Esophagus muscularis mucosa (tissue), 4 donors: ENCODE measurements around the gene TBC1D22A. TPM values are rescaled to one million over a fixed set of nuclear protein-coding genes. Genes with fewer than 3 reads are reported as not detected.

Experiments
- DNase-seq: peaks from one replicate; pipeline ENCODE4 v3.0.0-alpha.2; 2017; ENCODE audit errors: extremely low spot score
- H3K27ac ChIP-seq, 4 donors: fragments of 200-600 bp; sonication (generic); replicated peaks in 1 of 4; 1 replicate in 3 of 4; 2 replicates in 1 of 4; pipeline ENCODE4 v1.5.1; 2016 to 2019; ENCODE audit warnings: mild to moderate bottlenecking in 1 of 4
- H3K27me3 ChIP-seq, 4 donors: fragments of 200-600 bp; sonication (generic); one replicate each; pipeline versions ENCODE4 v1.5.1 to v1.6.0; 2016 to 2019
- H3K36me3 ChIP-seq, 4 donors: fragments of 200-600 bp; sonication (generic); one replicate each; pipeline ENCODE4 v1.5.1; 2016 to 2019
- H3K4me1 ChIP-seq, 4 donors: fragments of 200-600 bp; sonication (generic); one replicate each; pipeline ENCODE4 v1.5.1; 2016 to 2019
- H3K4me3 ChIP-seq, 4 donors: fragments of 200-600 bp; sonication (generic); 1 replicate in 2 of 4; 2 replicates in 2 of 4; pipeline ENCODE4 v1.5.1; 2016 to 2019; ENCODE audit warnings: mild to moderate bottlenecking in 4 of 4, moderate library complexity in 1 of 4
- H3K9me3 ChIP-seq, 4 donors: fragments of 200-600 bp; sonication (generic); 1 replicate in 3 of 4; 2 replicates in 1 of 4; pipeline ENCODE4 v1.5.1; 2016 to 2019
- CTCF ChIP-seq, 3 experiments: fragments of 200-600 bp in 2 of 3; fragments of 450-650 bp in 1 of 3; sonication (generic) in 2 of 3; IDR thresholded peaks; one replicate each; pipeline ENCODE4 v1.5.1; 2017 to 2019; ENCODE audit warnings: antibody characterized with exemption in 3 of 3, mild to moderate bottlenecking in 2 of 3, moderate library complexity in 1 of 3
- EP300 ChIP-seq: sonication (generic); formaldehyde crosslinking; IDR thresholded peaks from one replicate; pipeline ENCODE4 v1.6.1; 2017; ENCODE audit warnings: antibody characterized with exemption
- POLR2A ChIP-seq: fragments of 450-650 bp; IDR thresholded peaks from one replicate; pipeline ENCODE4 v1.6.1; 2017; ENCODE audit warnings: antibody characterized with exemption, moderate library complexity, mild to moderate bottlenecking, low read depth
- POLR2AphosphoS5 ChIP-seq, 2 donors: sonication (generic); formaldehyde crosslinking; IDR thresholded peaks; one replicate each; pipeline ENCODE4 v1.6.1; 2017; ENCODE audit warnings: antibody characterized with exemption in 2 of 2
- WGBS: methylation state at CpG from one replicate; pipeline ENCODE4 v1.1.5; 2018; 5-methylcytosine and 5-hydroxymethylcytosine counted together
- intact Hi-C: fragments of 100-400 bp; cut with DNase I; formaldehyde crosslinking; loops from one replicate; pipeline ENCODE4 v1.15.1; 2023
- total RNA-seq, 4 donors: library from RNA; depleted of rRNA; stranded (reverse); fragments of >200 nt; gene quantifications; one replicate each; pipeline versions ENCODE4 v1.1.0 to v1.2.1, GENCODE V29; 2016

TBC1D22A gene
- total RNA-seq, 4 donors from 2014 or later, result 15.2 to 20.7 (median 18.8) TPM

- intact Hi-C loops, result no loop called here
- no peak for TF ChIP-seq POLR2AphosphoS5 (IDR thresholded peaks at IDR 0.05)
- H3K36me3 ChIP-seq, result peaks cover 0 to 9% (median 5%) of the 10 kb centered on the region in 4 donors
- no peaks in the 10 kb centered on the region for H3K9me3 ChIP-seq
- 96% methylated on average over 7 of the region's 7 CpGs for WGBS
- no peak overlapping the region for H3K27ac ChIP-seq
- no peaks in the 10 kb centered on the region for H3K4me1 ChIP-seq
- no peak for DNase-seq
- no peak overlapping the region for H3K4me3 ChIP-seq
- no peaks in the 10 kb centered on the region for H3K27me3 ChIP-seq
Observed at GRCh38 chr22:47020166-47020565, 257.7 kb downstream of the TBC1D22A start.

- DNase-seq, result no peak
- 93% methylated on average over 6 of the region's 7 CpGs for WGBS
- intact Hi-C loops, result no loop called here
- TF ChIP-seq EP300 (no peak), CTCF (IDR thresholded peaks at IDR 0.05) (no peak), POLR2A (no peak), POLR2AphosphoS5 (IDR thresholded peaks at IDR 0.05) (no peak)
- Histone ChIP-seq H3K36me3 (peaks cover 0 to 6% (median 2%) of the 10 kb centered on the region in 4 donors), H3K27ac (peak overlapping the region in 2 of 4 donors; percentile 22 to 34), H3K27me3 (no peaks in the 10 kb centered on the region), H3K9me3 (no peaks in the 10 kb centered on the region), H3K4me1 (no peaks in the 10 kb centered on the region), H3K4me3 (no peak overlapping the region)
Observed at GRCh38 chr22:47021371-47022074, 259.1 kb downstream of the TBC1D22A start.

DNA sequence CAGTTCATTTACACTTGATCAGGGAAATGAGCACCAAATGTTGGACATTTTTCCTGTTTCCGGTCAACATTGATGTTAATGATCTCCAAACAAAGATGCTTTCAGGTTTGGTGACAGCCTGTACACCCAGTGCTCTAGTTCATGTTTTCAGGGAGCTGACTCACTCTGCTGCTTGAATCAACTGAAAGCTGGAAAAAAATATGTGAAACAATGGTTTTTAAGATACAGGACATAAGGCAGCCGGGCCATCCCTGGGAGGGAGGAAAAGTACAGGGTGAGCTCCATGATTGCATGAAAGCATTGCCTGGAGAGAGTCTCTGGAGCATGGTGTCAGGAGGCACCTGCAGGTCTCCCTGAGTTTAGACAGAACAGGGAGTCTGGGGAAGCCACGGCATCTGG is 259.6 kb downstream of the TBC1D22A start:
- 85% methylated on average over 3 of the region's 3 CpGs for WGBS
- Histone ChIP-seq H3K4me1 (no peaks in the 10 kb centered on the region), H3K9me3 (no peaks in the 10 kb centered on the region), H3K27me3 (no peaks in the 10 kb centered on the region), H3K36me3 (peaks cover 0 to 6% (median 0%) of the 10 kb centered on the region in 4 donors), H3K27ac (peak overlapping the region in 2 of 4 donors; percentile 22 to 34), H3K4me3 (no peak overlapping the region)
- TF ChIP-seq POLR2A (no peak), POLR2AphosphoS5 (IDR thresholded peaks at IDR 0.05) (no peak), EP300 (no peak), CTCF (IDR thresholded peaks at IDR 0.05) (no peak)
- DNase-seq, result no peak
- intact Hi-C loops, result no loop called here

DNA sequence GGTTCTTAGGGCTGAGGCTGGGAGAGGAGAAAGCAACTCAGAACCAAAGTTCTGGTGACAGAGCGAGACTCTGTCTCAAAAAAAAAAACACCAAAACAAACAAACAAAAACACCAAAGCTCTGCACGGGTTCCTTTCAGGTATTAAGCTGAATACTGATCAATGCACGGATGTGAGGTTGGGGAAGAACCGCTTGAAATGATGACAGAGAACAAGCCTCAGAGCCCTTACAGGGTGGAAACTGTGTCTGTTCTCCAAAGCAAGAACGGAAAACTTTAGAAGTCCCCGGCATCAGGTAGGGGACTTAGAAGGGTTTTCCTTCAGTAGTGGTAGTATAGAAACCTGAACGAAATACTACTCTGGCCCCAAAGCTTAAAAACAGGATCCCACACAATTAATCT is 260.0 kb downstream of the TBC1D22A start:
- Histone ChIP-seq H3K27me3 (no peaks in the 10 kb centered on the region), H3K4me1 (no peaks in the 10 kb centered on the region), H3K36me3 (peaks cover 0 to 6% (median 0%) of the 10 kb centered on the region in 4 donors), H3K27ac (no peak overlapping the region), H3K4me3 (no peak overlapping the region), H3K9me3 (no peaks in the 10 kb centered on the region)
- intact Hi-C loops, result no loop called here
- no peak for TF ChIP-seq POLR2A
- no peak for TF ChIP-seq POLR2AphosphoS5 (IDR thresholded peaks at IDR 0.05)
- no peak for TF ChIP-seq CTCF (IDR thresholded peaks at IDR 0.05)
- TF ChIP-seq EP300, result no peak
- DNase-seq, result no peak
- WGBS, result 94% methylated on average over 7 of the region's 7 CpGs

DNA sequence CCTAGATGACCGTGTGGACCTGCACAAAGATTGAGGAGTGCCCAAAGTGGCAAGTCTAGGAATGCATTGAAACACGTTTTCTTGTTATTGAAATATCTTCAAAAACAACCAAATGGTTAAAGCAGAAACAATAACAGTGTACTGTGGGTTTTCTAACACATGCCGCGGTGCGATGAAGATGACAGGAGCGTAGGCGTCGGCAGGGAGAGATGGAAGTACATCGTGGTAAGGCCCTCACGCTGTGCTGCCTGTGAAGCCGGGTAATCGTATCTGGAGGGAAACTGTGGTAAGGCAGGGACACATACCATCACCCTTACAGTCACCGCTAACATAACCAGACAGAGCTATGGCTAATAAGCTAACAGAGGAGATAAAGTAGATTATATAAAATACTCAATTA is 261.4 kb downstream of the TBC1D22A start:
- TF ChIP-seq EP300 (no peak), POLR2A (no peak), POLR2AphosphoS5 (IDR thresholded peaks at IDR 0.05) (no peak), CTCF (IDR thresholded peaks at IDR 0.05) (no peak)
- no peak overlapping the region for H3K27ac ChIP-seq
- no peaks in the 10 kb centered on the region for H3K9me3 ChIP-seq
- intact Hi-C loops, result no loop called here
- no peak for DNase-seq
- H3K4me3 ChIP-seq, result no peak overlapping the region
- no peaks in the 10 kb centered on the region for H3K4me1 ChIP-seq
- 97% methylated on average over 13 of the region's 13 CpGs for WGBS
- no peaks in the 10 kb centered on the region for H3K27me3 ChIP-seq
- H3K36me3 ChIP-seq, result peaks cover 0 to 6% (median 0%) of the 10 kb centered on the region in 4 donors
